HCT116 (cell line): ENCODE data around the gene UNC50. TPM values are rescaled to one million over a fixed set of nuclear protein-coding genes. Genes with fewer than 3 reads are reported as not detected.

Experiments
- ATAC-seq: fragments of 200-7000 bp; cut with Tn5 transposase; 2 replicates; pipeline ENCODE4 v1.9.1; 2020; ENCODE audit warnings: mild to moderate bottlenecking, moderate library complexity
- BruUV-seq: library from RNA; stranded (reverse); fragments of 400-500 nt; replicated peaks from 2 replicates; lab custom pipeline; 2021; lab: Mats Ljungman, UMichigan
- CTCF ChIA-PET: fragments of 300-600 bp; sonication (Branson Sonifier 250); formaldehyde crosslinking; loops from one replicate; lab custom pipeline; 2021; ENCODE audit warnings: antibody characterized with exemption; lab: Charles Lee
- POLR2A ChIA-PET: fragments of 300-600, 350-600 bp; sonication (Branson Sonifier 250); formaldehyde crosslinking; loops from one replicate; lab custom pipeline; 2021; ENCODE audit warnings: antibody characterized with exemption; lab: Charles Lee
- RAD21 ChIA-PET, 2 experiments: fragments of 300-600 bp; sonication (Branson Sonifier 250); formaldehyde crosslinking; loops; one replicate each; lab custom pipeline; 2023; ENCODE audit warnings: low total read pairs in 2 of 2; ENCODE audit not compliant: uncharacterized antibody in 2 of 2, unreplicated experiment in 2 of 2, low non-redundant PET in 1 of 2; lab: Charles Lee
- DNase-seq: peaks from one replicate; pipeline ENCODE4 v3.0.0-alpha.2; 2010; ENCODE audit warnings: low read depth, low spot score
- H2AFZ ChIP-seq: fragments of 200-600 bp; shearing (Covaris generic), sonication (generic); 2 replicates; pipeline ENCODE4 v1.6.1; 2017; ENCODE audit warnings: low read depth, mixed run types, mixed read lengths, antibody characterized with exemption, low read length; ENCODE audit not compliant: poor library complexity, severe bottlenecking
- H3K27ac ChIP-seq: 2 replicates; pipeline ENCODE4 v1.5.1; 2012; ENCODE audit warnings: low read depth, low read length
- H3K27me3 ChIP-seq: fragments of 200-600 bp; sonication (generic); 2 replicates; pipeline ENCODE4 v1.6.1; 2016; ENCODE audit warnings: mixed run types, low read length, mixed read lengths; ENCODE audit not compliant: insufficient read depth
- H3K36me3 ChIP-seq, 2 experiments: fragments of 200-500 bp in 1 of 2; fragments of 200-600 bp in 1 of 2; sonication (Bioruptor generic) in 1 of 2; sonication (generic) in 1 of 2; 2 replicates each; pipeline versions ENCODE4 v1.5.1 to v1.6.1; 2014 to 2016; ENCODE audit warnings: low read length in 2 of 2, inconsistent platforms in 1 of 2, mixed read lengths in 1 of 2, mixed run types in 1 of 2; ENCODE audit not compliant: insufficient read depth in 2 of 2, control insufficient read depth in 1 of 2
- H3K4me1 ChIP-seq, 2 experiments: fragments of 200-600 bp in 1 of 2; sonication (generic) in 1 of 2; 2 replicates each; pipeline versions ENCODE4 v1.5.1 to v1.6.1; 2012 to 2017; ENCODE audit warnings: low read length in 2 of 2, inconsistent platforms in 1 of 2, mild to moderate bottlenecking in 1 of 2, mixed read lengths in 1 of 2, mixed run types in 1 of 2, moderate library complexity in 1 of 2; ENCODE audit not compliant: insufficient read depth in 2 of 2, control insufficient read depth in 1 of 2
- H3K4me2 ChIP-seq: fragments of 200-600 bp; sonication (generic); 2 replicates; pipeline ENCODE4 v1.6.1; 2017; ENCODE audit warnings: mixed run types, low read length, mixed read lengths
- H3K4me3 ChIP-seq, 2 experiments: fragments of 200-600 bp in 1 of 2; sonication (generic) in 1 of 2; replicated peaks in 1 of 2; 2 replicates each; pipeline ENCODE4 v1.5.1; 2011 to 2016; ENCODE audit warnings: low read length in 2 of 2, control low read depth in 1 of 2, low read depth in 1 of 2, mild to moderate bottlenecking in 1 of 2, mixed read lengths in 1 of 2, mixed run types in 1 of 2
- H3K79me2 ChIP-seq: fragments of 200-600 bp; sonication (generic); 2 replicates; pipeline ENCODE4 v1.6.1; 2017; ENCODE audit warnings: mild to moderate bottlenecking, mixed run types, low read length, moderate library complexity, mixed read lengths; ENCODE audit not compliant: insufficient read depth
- H3K9ac ChIP-seq: fragments of 200-600 bp; sonication (generic); 2 replicates; pipeline ENCODE4 v1.6.1; 2016; ENCODE audit warnings: low read length, mixed read lengths
- H3K9me2 ChIP-seq: fragments of 200-600 bp; sonication (generic), shearing (Covaris generic); 2 replicates; pipeline ENCODE4 v1.6.1; 2017; ENCODE audit warnings: mixed run types, mild to moderate bottlenecking, moderate library complexity; ENCODE audit not compliant: insufficient read depth
- H3K9me3 ChIP-seq, 2 experiments: fragments of 200-500 bp in 1 of 2; fragments of 200-600 bp in 1 of 2; sonication (Bioruptor generic) in 1 of 2; sonication (generic) in 1 of 2; 2 replicates each; pipeline ENCODE4 v1.6.1; 2014 to 2017; ENCODE audit warnings: low read length in 2 of 2, mixed read lengths in 2 of 2, inconsistent platforms in 1 of 2, low read depth in 1 of 2, mild to moderate bottlenecking in 1 of 2, mixed run types in 1 of 2, moderate library complexity in 1 of 2; ENCODE audit not compliant: control insufficient read depth in 1 of 2, insufficient read depth in 1 of 2
- H4K20me1 ChIP-seq: fragments of 200-600 bp; sonication (generic), shearing (Covaris generic); 2 replicates; pipeline ENCODE4 v1.6.1; 2017; ENCODE audit warnings: mixed run types, mild to moderate bottlenecking, moderate library complexity; ENCODE audit not compliant: insufficient read depth
- EZH2 ChIP-seq: fragments of 200-600 bp; sonication (generic); IDR thresholded peaks from 2 replicates; pipeline ENCODE4 v1.6.1; 2017; ENCODE audit warnings: antibody characterized with exemption, mixed run types
- FOSL1 ChIP-seq: IDR thresholded peaks from 2 replicates; pipeline ENCODE4 v1.6.1; 2012; ENCODE audit warnings: low read depth
- JUND ChIP-seq: IDR thresholded peaks from 2 replicates; pipeline ENCODE4 v1.6.1; 2012
- POLR2A ChIP-seq: IDR thresholded peaks from 2 replicates; pipeline ENCODE4 v1.7.0; 2011; ENCODE audit warnings: borderline replicate concordance; ENCODE audit not compliant: insufficient read depth, insufficient read length; ENCODE audit errors: extremely low read depth
- REST ChIP-seq: IDR thresholded peaks from 2 replicates; pipeline ENCODE4 v1.6.1; 2012; ENCODE audit warnings: low read depth
- SRF ChIP-seq: IDR thresholded peaks from 2 replicates; pipeline ENCODE4 v1.6.1; 2012; ENCODE audit warnings: low read depth
- YY1 ChIP-seq: IDR thresholded peaks from 2 replicates; pipeline ENCODE4 v1.6.1; 2011; ENCODE audit warnings: low read length, low read depth, moderate library complexity, mild to moderate bottlenecking; ENCODE audit not compliant: insufficient replicate concordance; ENCODE audit errors: extremely low read depth
- ZBTB33 ChIP-seq: IDR thresholded peaks from 2 replicates; pipeline ENCODE4 v1.6.1; 2011; ENCODE audit warnings: mild to moderate bottlenecking, low read length, moderate library complexity; ENCODE audit not compliant: insufficient replicate concordance; ENCODE audit errors: extremely low read depth
- ZNF274 ChIP-seq: fragments of 200-500 bp; sonication (Bioruptor generic); IDR thresholded peaks from 2 replicates; pipeline ENCODE4 v1.6.1; 2014; ENCODE audit warnings: mild to moderate bottlenecking, low read depth, low read length, inconsistent platforms
- intact Hi-C: fragments of 100-400 bp; cut with micrococcal nuclease; formaldehyde crosslinking; loops from 2 replicates; pipeline ENCODE4 v1.10.0; 2022
- total RNA-seq: library from RNA; stranded (reverse); gene quantifications from one replicate; pipeline ENCODE4 v1.2.1, GENCODE V29; 2021; ENCODE audit not compliant: unreplicated experiment
- TF ChIP-seq, protein P1 (sequence below): IDR thresholded peaks from 2 replicates; pipeline ENCODE4 v1.6.1; 2012

UNC50 gene
- total RNA-seq, 1 experiment from 2014 or later = 33.0 TPM

DNA sequence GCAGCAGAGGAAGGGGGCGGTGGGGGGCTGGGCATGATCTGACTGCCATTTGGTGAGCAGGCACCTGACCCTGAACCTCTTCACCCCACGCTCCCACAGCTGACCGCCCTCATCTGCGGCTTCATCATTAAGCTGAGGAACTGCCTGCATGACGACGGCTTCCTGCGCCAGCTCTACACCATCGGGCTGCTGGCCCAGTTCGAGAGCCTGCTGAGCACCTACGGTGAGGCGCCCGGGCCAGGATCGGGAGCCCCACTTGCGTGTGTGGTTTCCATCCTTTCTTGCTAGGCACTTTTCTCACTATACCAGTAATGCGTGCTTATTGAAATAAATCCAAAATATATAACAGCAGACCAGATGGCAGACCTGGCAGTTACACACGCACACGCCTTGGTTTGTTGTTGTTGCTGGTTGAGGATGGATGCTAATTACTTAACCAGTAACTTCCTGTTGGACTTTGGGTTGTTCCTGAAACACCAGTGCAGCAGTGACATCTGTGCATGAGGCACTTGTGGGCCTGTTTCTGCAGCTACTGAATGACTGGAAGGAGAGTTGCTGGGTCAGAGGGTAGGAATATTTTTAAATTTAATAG, 43.8 kb upstream of the UNC50 start:
- H3K9me3 ChIP-seq = no peaks in the 10 kb centered on the region
- intact Hi-C loops = no loop called here
- TF ChIP-seq, protein P1, sequence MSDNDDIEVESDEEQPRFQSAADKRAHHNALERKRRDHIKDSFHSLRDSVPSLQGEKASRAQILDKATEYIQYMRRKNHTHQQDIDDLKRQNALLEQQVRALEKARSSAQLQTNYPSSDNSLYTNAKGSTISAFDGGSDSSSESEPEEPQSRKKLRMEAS = no peak
- TF ChIP-seq REST (no peak), POLR2A (no peak), EZH2 (no peak), SRF (no peak), ZNF274 (no peak), ZBTB33 (no peak), YY1 (no peak), JUND (no peak), FOSL1 (no peak)
- TF ChIP-seq, all 23 proteins: peak for 0
- no peaks in the 10 kb centered on the region for H3K79me2 ChIP-seq
- ATAC-seq (no peak), DNase-seq (no peak)
- peaks cover 0 to 6% of the 10 kb centered on the region in 2 experiments; a peak in 1 of 4 replicates for H3K4me1 ChIP-seq
- H2AFZ ChIP-seq = no peak overlapping the region
- H3K4me3 ChIP-seq = no peak overlapping the region
- H4K20me1 ChIP-seq = no peaks in the 10 kb centered on the region
- ChIA-PET CTCF (no interaction called here), POLR2A (no interaction called here), RAD21 (no interaction called here)
- H3K9me2 ChIP-seq = no peaks in the 10 kb centered on the region
- H3K27me3 ChIP-seq = no peaks in the 10 kb centered on the region
- no TSS peak for BruUV-seq
- 0 out of 4 replicates have a peak, but pooled peaks cover 0 to 10% of the 10 kb centered on the region in 2 experiments for H3K36me3 ChIP-seq
- H3K27ac ChIP-seq = no peak overlapping the region
- H3K4me2 ChIP-seq = no peak overlapping the region
- H3K9ac ChIP-seq = no peak overlapping the region
